Right lobe of liver (tissue), 6 donors: ENCODE measurements around the gene ARHGEF38. TPM values are rescaled to one million over a fixed set of nuclear protein-coding genes. Genes with fewer than 3 reads are reported as not detected.

Source experiments
- ATAC-seq, 4 donors: fragments of 200-7000 bp; cut with Tn5 transposase; one replicate each; pipeline ENCODE4 v1.9.1; 2020; ENCODE audit warnings: mild to moderate bottlenecking in 4 of 4, moderate library complexity in 4 of 4
- DNase-seq, 3 donors: peaks; one replicate each; pipeline ENCODE4 v3.0.0-alpha.2; 2020
- H3K27ac ChIP-seq, 3 donors: fragments of 200-600 bp; one replicate each; pipeline ENCODE4 v1.8.0; 2022
- H3K27me3 ChIP-seq, 2 donors: fragments of 200-600 bp; one replicate each; pipeline ENCODE4 v1.8.0; 2022
- H3K36me3 ChIP-seq, 4 donors: fragments of 200-600 bp; sonication (generic) in 1 of 4; one replicate each; pipeline versions ENCODE4 v1.5.1 to v1.8.0; 2017 to 2022; ENCODE audit warnings: control low read depth in 1 of 4
- H3K4me1 ChIP-seq, 4 donors: fragments of 200-600 bp; sonication (generic) in 1 of 4; one replicate each; pipeline versions ENCODE4 v1.5.1 to v1.8.0; 2017 to 2022; ENCODE audit warnings: control low read depth in 1 of 4
- H3K4me3 ChIP-seq, 3 donors: fragments of 200-600 bp; one replicate each; pipeline ENCODE4 v1.8.0; 2022
- H3K9me3 ChIP-seq, 4 donors: fragments of 200-600 bp; sonication (generic) in 1 of 4; one replicate each; pipeline versions ENCODE4 v1.5.1 to v1.8.0; 2017 to 2022; ENCODE audit warnings: control low read depth in 1 of 4
- CTCF ChIP-seq, 4 donors: fragments of 200-600 bp in 3 of 4; fragments of 450-650 bp in 1 of 4; IDR thresholded peaks; one replicate each; pipeline versions ENCODE4 v1.5.1 to v1.8.0; 2016 to 2022; ENCODE audit warnings: antibody characterized with exemption in 4 of 4, mild to moderate bottlenecking in 2 of 4
- POLR2A ChIP-seq: fragments of 450-650 bp; IDR thresholded peaks from one replicate; pipeline ENCODE4 v1.6.1; 2017; ENCODE audit warnings: antibody characterized with exemption, mild to moderate bottlenecking
- WGBS: methylation state at CpG from one replicate; pipeline ENCODE4 v1.1.6; 2018; ENCODE audit warnings: low coverage, low lambda C conversion rate; ENCODE audit not compliant: insufficient coverage; ENCODE audit errors: missing lambda C conversion rate; 5-methylcytosine and 5-hydroxymethylcytosine counted together
- intact Hi-C, 2 donors: fragments of 100-400 bp; cut with DNase I; formaldehyde crosslinking; loops; one replicate each; pipeline versions ENCODE4 v1.11.2 to v1.14.1; 2022
- total RNA-seq, 6 experiments: library from RNA; depleted of rRNA in 2 of 6; stranded (reverse); fragments of >200 nt in 2 of 6; fragmentation: NEBNext Ultra II Directional in 3 of 6; extraction: Animal tissue kit (Norgen Biotek cat#: 25700) in 3 of 6; gene quantifications; one replicate each; pipeline versions ENCODE4 v1.1.0 to v1.2.4, GENCODE V29; 2016 to 2023
- donor health status: DM: no; HTN: yes; CAD: no.
- donor health status: DM: no; HTN: no; CAD: no.
- donor health status: DM: no; HTN: no; CAD: no.
- donor health status: DM: no; HTN: yes; CAD: no.
- donor health status: DM: no; HTN: yes; CAD: no.

The ARHGEF38 gene
- total RNA-seq, 6 experiments from 2014 or later: 0.06 to 0.55 (median 0.15) TPM

DNA sequence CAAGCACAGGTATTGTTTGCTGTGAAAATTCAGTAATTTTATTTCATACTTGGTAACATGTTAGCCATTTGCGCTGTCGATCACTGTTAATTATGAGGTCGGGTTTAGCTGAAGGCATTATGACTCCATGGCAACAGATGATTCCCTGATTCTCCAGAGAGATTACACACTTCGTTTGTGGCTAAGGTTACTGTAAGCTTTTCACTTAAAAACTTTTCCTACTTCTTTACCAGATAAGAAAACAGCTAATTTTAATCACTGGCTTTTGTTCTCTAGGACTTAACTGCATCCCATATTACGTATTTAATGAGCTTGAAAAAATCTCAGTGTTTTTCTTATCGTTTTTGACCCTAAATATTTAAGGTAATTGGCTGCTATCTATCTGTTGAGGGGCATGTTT, 158.3 kb downstream of the ARHGEF38 start:
- no peaks in the 10 kb centered on the region for H3K9me3 ChIP-seq
- no peak overlapping the region for H3K4me3 ChIP-seq
- H3K36me3 ChIP-seq: no peaks in the 10 kb centered on the region
- no peaks in the 10 kb centered on the region for H3K27me3 ChIP-seq
- DNase-seq (no peak), ATAC-seq (no peak)
- H3K4me1 ChIP-seq: peaks cover 0 to 33% (median 0%) of the 10 kb centered on the region in 4 donors
- intact Hi-C loops: no loop called here
- H3K27ac ChIP-seq: no peak overlapping the region
- TF ChIP-seq POLR2A: no peak
- no peak for TF ChIP-seq CTCF (IDR thresholded peaks at IDR 0.05)
- 80% methylated on average over 6 of the region's 6 CpGs for WGBS

- no peak for DNase-seq
- no peaks in the 10 kb centered on the region for H3K9me3 ChIP-seq
- peaks cover 0 to 22% (median 0%) of the 10 kb centered on the region in 4 donors for H3K4me1 ChIP-seq
- WGBS: 89% methylated on average over 2 of the region's 2 CpGs
- no peak overlapping the region for H3K4me3 ChIP-seq
- H3K36me3 ChIP-seq: no peaks in the 10 kb centered on the region
- TF ChIP-seq POLR2A (no peak), CTCF (IDR thresholded peaks at IDR 0.05) (no peak)
- H3K27ac ChIP-seq: no peak overlapping the region
- no peak for ATAC-seq
- intact Hi-C loops: no loop called here
- no peaks in the 10 kb centered on the region for H3K27me3 ChIP-seq
These were observed 160.3 kb downstream of the ARHGEF38 start for GRCh38 chr4:105712766-105713165.

GRCh38 chr4:105714071-105714521, 161.7 kb downstream of the ARHGEF38 start:
- intact Hi-C loops: no loop called here
- no peak for DNase-seq
- no peaks in the 10 kb centered on the region for H3K9me3 ChIP-seq
- WGBS: 25% methylated on average over 5 of the region's 5 CpGs
- peak in 1 of 4 donors; percentile 24 for ATAC-seq
- H3K36me3 ChIP-seq: no peaks in the 10 kb centered on the region
- no peaks in the 10 kb centered on the region for H3K27me3 ChIP-seq
- H3K4me3 ChIP-seq: no peak overlapping the region
- TF ChIP-seq CTCF (IDR thresholded peaks at IDR 0.05) (no peak), POLR2A (no peak)
- peaks cover 0 to 22% (median 0%) of the 10 kb centered on the region in 4 donors for H3K4me1 ChIP-seq
- H3K27ac ChIP-seq: no peak overlapping the region

DNA sequence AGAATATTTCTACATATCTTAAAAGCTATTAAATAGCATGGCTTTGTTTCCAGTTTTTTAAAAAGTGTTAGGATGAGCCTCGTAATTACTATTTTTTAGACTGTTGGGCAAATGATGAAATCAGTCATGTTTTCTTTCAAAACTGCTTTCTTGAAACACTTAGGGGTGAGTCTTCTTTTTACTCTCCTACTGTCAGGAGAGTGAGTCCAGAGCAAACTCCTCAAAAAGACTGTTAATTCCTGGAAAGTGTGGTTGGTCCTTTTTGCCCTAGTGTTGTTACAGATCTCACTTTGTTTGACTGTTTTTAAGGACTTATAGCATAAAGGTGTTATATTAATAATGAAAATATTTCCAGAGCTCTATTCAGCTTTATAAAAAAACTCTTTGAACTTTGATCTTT, 162.5 kb downstream of the ARHGEF38 start:
- DNase-seq: no peak
- Histone ChIP-seq H3K36me3 (no peaks in the 10 kb centered on the region), H3K27me3 (no peaks in the 10 kb centered on the region), H3K27ac (no peak overlapping the region), H3K4me1 (peaks cover 0 to 15% (median 0%) of the 10 kb centered on the region in 4 donors), H3K9me3 (no peaks in the 10 kb centered on the region), H3K4me3 (no peak overlapping the region)
- intact Hi-C loops: no loop called here
- WGBS: 41% methylated on average over 1 of the region's 1 CpG
- TF ChIP-seq CTCF (IDR thresholded peaks at IDR 0.05): no peak
- TF ChIP-seq POLR2A: no peak
- ATAC-seq: no peak
